Gastrocnemius medialis (tissue), 4 donors: ENCODE data around the gene CHURC1. TPM values are rescaled to one million over a fixed set of nuclear protein-coding genes. Genes with fewer than 3 reads are reported as not detected.

Experiments
- ATAC-seq, 2 donors: fragments of 150-250 bp; one replicate each; pipeline ENCODE4 v1.9.1; 2016
- DNase-seq, 2 donors: peaks; one replicate each; pipeline ENCODE4 v3.0.0-alpha.2; 2019
- H3K27ac ChIP-seq, 4 donors: fragments of 200-600 bp; sonication (generic); 1 replicate in 1 of 4; 2 replicates in 3 of 4; pipeline ENCODE4 v1.5.1; 2016 to 2018; ENCODE audit warnings: mild to moderate bottlenecking in 2 of 4, moderate library complexity in 1 of 4
- H3K27me3 ChIP-seq, 3 donors: fragments of 200-600 bp; sonication (generic) in 2 of 3; 1 replicate in 1 of 3; 2 replicates in 2 of 3; pipeline versions ENCODE4 v1.5.1 to v1.6.0; 2016 to 2019; ENCODE audit warnings: mild to moderate bottlenecking in 1 of 3, moderate library complexity in 1 of 3
- H3K36me3 ChIP-seq, 2 donors: fragments of 200-600 bp; sonication (generic) in 1 of 2; one replicate each; pipeline ENCODE4 v1.5.1; 2017 to 2018
- H3K4me1 ChIP-seq, 2 donors: fragments of 200-600 bp; sonication (generic) in 1 of 2; one replicate each; pipeline ENCODE4 v1.5.1; 2016 to 2017; ENCODE audit warnings: mild to moderate bottlenecking in 2 of 2
- H3K4me3 ChIP-seq, 4 donors: fragments of 200-600 bp; sonication (generic) in 3 of 4; 1 replicate in 1 of 4; 2 replicates in 3 of 4; pipeline ENCODE4 v1.5.1; 2016 to 2019; ENCODE audit warnings: mild to moderate bottlenecking in 2 of 4
- H3K9me3 ChIP-seq, 3 donors: fragments of 200-600 bp; sonication (generic) in 2 of 3; 1 replicate in 1 of 3; 2 replicates in 2 of 3; pipeline ENCODE4 v1.5.1; 2016 to 2019
- POLR2A ChIP-seq, 2 donors: fragments of 450-650 bp; IDR thresholded peaks; one replicate each; pipeline ENCODE4 v1.6.1; 2017; ENCODE audit warnings: antibody characterized with exemption in 2 of 2, mild to moderate bottlenecking in 2 of 2, moderate library complexity in 2 of 2
- in situ Hi-C, 4 donors: fragments of 200-750 bp; cut with MboI; loops; one replicate each; pipeline versions ENCODE4 v1.15.0 to v1.8.0; 2017; ENCODE audit warnings: low sequenced_read_pairs in 4 of 4
- intact Hi-C: fragments of 100-400 bp; cut with DNase I; formaldehyde crosslinking; loops from one replicate; pipeline ENCODE4 v1.15.1; 2023; ENCODE audit warnings: low total_unique reads
- total RNA-seq, 4 donors: library from RNA; depleted of rRNA; stranded (reverse); fragments of >200 nt; gene quantifications; one replicate each; pipeline versions ENCODE4 v1.1.0 to v1.2.3, GENCODE V29; 2016
- TF ChIP-seq, protein P1 (sequence below), 5 experiments: fragments of 450-650 bp in 3 of 5; fragments of 200-600 bp in 2 of 5; sonication (generic) in 2 of 5; IDR thresholded peaks in 4 of 5; conservative IDR thresholded peaks in 1 of 5; 1 replicate in 4 of 5; 2 replicates in 1 of 5; pipeline ENCODE4 v1.5.1; 2016 to 2019; ENCODE audit warnings: antibody characterized with exemption in 5 of 5, mild to moderate bottlenecking in 3 of 5, moderate library complexity in 3 of 5

The CHURC1 gene
- total RNA-seq, 4 donors from 2014 or later, result 47.9 to 108 (median 79.6) TPM

GRCh38 chr14:64973826-64974225, 59.6 kb downstream of the CHURC1 start:
- peaks cover 0 to 15% of the 10 kb centered on the region in 2 donors for H3K4me1 ChIP-seq
- intact Hi-C loops, result no loop called here
- DNase-seq (no peak), ATAC-seq (no peak)
- TF ChIP-seq POLR2A (IDR thresholded peaks at IDR 0.05), result no peak
- TF ChIP-seq, protein P1, sequence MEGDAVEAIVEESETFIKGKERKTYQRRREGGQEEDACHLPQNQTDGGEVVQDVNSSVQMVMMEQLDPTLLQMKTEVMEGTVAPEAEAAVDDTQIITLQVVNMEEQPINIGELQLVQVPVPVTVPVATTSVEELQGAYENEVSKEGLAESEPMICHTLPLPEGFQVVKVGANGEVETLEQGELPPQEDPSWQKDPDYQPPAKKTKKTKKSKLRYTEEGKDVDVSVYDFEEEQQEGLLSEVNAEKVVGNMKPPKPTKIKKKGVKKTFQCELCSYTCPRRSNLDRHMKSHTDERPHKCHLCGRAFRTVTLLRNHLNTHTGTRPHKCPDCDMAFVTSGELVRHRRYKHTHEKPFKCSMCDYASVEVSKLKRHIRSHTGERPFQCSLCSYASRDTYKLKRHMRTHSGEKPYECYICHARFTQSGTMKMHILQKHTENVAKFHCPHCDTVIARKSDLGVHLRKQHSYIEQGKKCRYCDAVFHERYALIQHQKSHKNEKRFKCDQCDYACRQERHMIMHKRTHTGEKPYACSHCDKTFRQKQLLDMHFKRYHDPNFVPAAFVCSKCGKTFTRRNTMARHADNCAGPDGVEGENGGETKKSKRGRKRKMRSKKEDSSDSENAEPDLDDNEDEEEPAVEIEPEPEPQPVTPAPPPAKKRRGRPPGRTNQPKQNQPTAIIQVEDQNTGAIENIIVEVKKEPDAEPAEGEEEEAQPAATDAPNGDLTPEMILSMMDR (IDR thresholded peaks at IDR 0.05 in 4 of 5, conservative IDR thresholded peaks at IDR 0.05 in 1 of 5), result no peak
- in situ Hi-C loops, result no loop called here
- no peaks in the 10 kb centered on the region for H3K27me3 ChIP-seq
- no peaks in the 10 kb centered on the region for H3K9me3 ChIP-seq
- no peak overlapping the region for H3K27ac ChIP-seq
- H3K36me3 ChIP-seq, result no peaks in the 10 kb centered on the region
- no peak overlapping the region for H3K4me3 ChIP-seq

DNA sequence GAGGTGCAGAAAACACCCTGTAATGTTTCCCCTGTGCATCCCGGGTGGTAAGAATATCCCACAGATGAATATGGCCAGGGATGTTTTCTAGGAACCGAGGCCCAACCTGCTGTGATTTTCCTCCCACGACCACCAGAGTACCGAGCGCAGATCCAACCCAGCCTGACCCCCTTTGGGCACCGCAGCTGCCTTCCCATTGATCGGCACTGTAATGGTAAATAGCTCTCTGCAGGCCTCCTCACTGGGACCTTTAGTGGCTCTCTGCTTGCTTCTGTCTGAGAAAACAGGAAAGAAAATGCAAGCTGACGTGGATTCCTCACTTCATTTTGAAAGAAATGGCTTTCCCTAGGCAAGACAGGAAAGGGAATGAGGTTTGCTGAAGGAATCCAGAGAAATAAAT, 60.3 kb downstream of the CHURC1 start:
- intact Hi-C loops, result no loop called here

GRCh38 chr14:64979336-64980074, 65.2 kb downstream of the CHURC1 start:
- intact Hi-C loops, result no loop called here
- Histone ChIP-seq H3K4me1 (no peaks in the 10 kb centered on the region), H3K36me3 (no peaks in the 10 kb centered on the region), H3K4me3 (no peak overlapping the region), H3K27ac (peak overlapping the region in 3 of 4 donors; percentile 47 to 63 (median 57)), H3K9me3 (no peaks in the 10 kb centered on the region), H3K27me3 (no peaks in the 10 kb centered on the region)
- peak in 1 of 2 donors; percentile 44 for DNase-seq
- in situ Hi-C loops, result loop anchor here in 3 of 4 donors (10.0 to 25.0 kb wide), 5 partner anchors 65 to 858 kb away; partner anchors contain the start of genes CHURC1 (in 1 of the 3) and MAX (in 1 of the 3)
- ATAC-seq, result peak; percentile 75 to 79
- no peak for TF ChIP-seq POLR2A (IDR thresholded peaks at IDR 0.05)
- TF ChIP-seq, protein P1 (IDR thresholded peaks at IDR 0.05 in 4 of 5, conservative IDR thresholded peaks at IDR 0.05 in 1 of 5), result no peak

More for the DNA sequence above, 60.3 kb downstream of the CHURC1 start:
- H3K27me3 ChIP-seq, result no peaks in the 10 kb centered on the region
- no peaks in the 10 kb centered on the region for H3K9me3 ChIP-seq
- H3K27ac ChIP-seq, result no peak overlapping the region
- TF ChIP-seq POLR2A (IDR thresholded peaks at IDR 0.05), result no peak
- TF ChIP-seq, protein P1 (IDR thresholded peaks at IDR 0.05 in 4 of 5, conservative IDR thresholded peaks at IDR 0.05 in 1 of 5), result no peak
- in situ Hi-C loops, result no loop called here
- no peak for ATAC-seq
- peaks cover 0 to 15% of the 10 kb centered on the region in 2 donors for H3K4me1 ChIP-seq
- no peak for DNase-seq
- no peak overlapping the region for H3K4me3 ChIP-seq
- no peaks in the 10 kb centered on the region for H3K36me3 ChIP-seq

DNA sequence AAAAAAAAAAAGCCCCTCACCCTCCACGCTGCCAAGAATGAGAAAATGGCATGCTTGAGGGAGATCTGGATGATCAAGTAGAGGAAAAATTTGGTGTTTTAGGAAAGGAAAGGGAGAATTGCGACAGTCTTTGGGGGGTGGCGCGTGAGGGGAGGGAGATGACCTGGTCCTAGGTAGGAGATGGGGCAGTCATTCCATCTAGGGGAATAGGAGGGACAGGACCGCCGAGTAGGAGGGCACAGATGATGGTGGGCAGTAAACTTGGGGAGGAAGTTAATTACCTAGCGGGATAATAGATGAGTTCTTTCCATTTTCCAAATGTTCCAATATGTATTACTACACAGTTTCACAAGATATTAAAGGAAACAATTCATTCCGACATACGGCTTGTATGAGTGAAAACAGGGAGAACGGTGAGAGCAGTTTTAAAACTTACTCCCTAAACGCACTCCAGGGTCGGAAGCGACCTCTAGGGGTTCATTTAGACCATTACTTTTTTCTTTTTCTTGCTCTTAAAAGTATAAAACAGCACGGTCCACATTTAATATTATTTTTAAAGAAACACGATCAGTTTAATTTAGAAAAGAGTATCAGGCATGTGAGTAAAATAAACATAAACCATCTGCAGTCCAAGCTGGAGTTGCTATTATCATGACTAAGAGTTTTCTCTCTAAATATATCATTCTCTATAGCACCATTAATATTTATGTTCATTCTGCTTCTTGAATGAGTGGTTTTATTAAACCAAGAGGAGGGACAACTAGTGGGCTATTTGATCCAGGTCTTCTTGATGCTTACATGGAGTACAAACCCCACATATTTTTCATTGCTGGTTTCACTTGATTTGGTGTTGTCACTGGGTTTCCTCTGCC, 69.4 kb downstream of the CHURC1 start:
- no peaks in the 10 kb centered on the region for H3K9me3 ChIP-seq
- peak overlapping the region in 3 of 4 donors; percentile 11 to 25 (median 15) for H3K4me3 ChIP-seq
- H3K27ac ChIP-seq, result no peak overlapping the region
- DNase-seq, result no peak
- peaks cover 4 to 14% of the 10 kb centered on the region in 2 donors for H3K4me1 ChIP-seq
- H3K27me3 ChIP-seq, result no peaks in the 10 kb centered on the region
- in situ Hi-C loops (loop anchor here in 3 of 4 donors (10.0 to 25.0 kb wide), 5 partner anchors 69 to 854 kb away; partner anchors contain the start of genes CHURC1 (in 1 of the 3) and MAX (in 1 of the 3)), intact Hi-C loops (no loop called here)
- no peaks in the 10 kb centered on the region for H3K36me3 ChIP-seq
- ATAC-seq, result no peak
- TF ChIP-seq, protein P1 (IDR thresholded peaks at IDR 0.05 in 4 of 5, conservative IDR thresholded peaks at IDR 0.05 in 1 of 5), result peak; percentile 28 to 84 (median 69)
- TF ChIP-seq POLR2A (IDR thresholded peaks at IDR 0.05), result no peak

Other genes starting within 250 kb of the CHURC1 start
- gene PLEKHG3, start 210.0 kb upstream of the CHURC1 start, total RNA-seq, result 10 to 100 TPM in 3 of 4 donors, 1 to 10 TPM in 1; 8.8 to 18.8 (median 14.5) TPM
- gene SPTB, start 34.5 kb upstream of the CHURC1 start, total RNA-seq, result 100 to 1,000 TPM; 123 to 554 (median 266) TPM
- gene GPX2, start 28.3 kb downstream of the CHURC1 start, total RNA-seq, result 1 to 10 TPM in 1 of 4 donors, under 1 TPM in 2, not detected in 1; 0.49 to 1.4 (median 0.61) TPM
- 1 to 10 TPM in 2 of 4 donors, under 1 TPM in 2; 0.51 to 7.3 (median 2.0) TPM for gene RAB15, start 57.9 kb downstream of the CHURC1 start, total RNA-seq
- 10 to 100 TPM in 3 of 4 donors, 1 to 10 TPM in 1; 6.1 to 40.6 (median 18.0) TPM for gene FNTB, start 72.4 kb downstream of the CHURC1 start, total RNA-seq
- gene MAX, start 188.1 kb downstream of the CHURC1 start, total RNA-seq, result 10 to 100 TPM; 27.5 to 50.0 (median 37.2) TPM